ENCODE measurements around the gene NABP1. TPM values are rescaled to one million over a fixed set of nuclear protein-coding genes. Genes with fewer than 3 reads are reported as not detected.

The NABP1 gene
- total RNA-seq, 1 experiment from 2014 or later, result 38.7 TPM

DNA sequence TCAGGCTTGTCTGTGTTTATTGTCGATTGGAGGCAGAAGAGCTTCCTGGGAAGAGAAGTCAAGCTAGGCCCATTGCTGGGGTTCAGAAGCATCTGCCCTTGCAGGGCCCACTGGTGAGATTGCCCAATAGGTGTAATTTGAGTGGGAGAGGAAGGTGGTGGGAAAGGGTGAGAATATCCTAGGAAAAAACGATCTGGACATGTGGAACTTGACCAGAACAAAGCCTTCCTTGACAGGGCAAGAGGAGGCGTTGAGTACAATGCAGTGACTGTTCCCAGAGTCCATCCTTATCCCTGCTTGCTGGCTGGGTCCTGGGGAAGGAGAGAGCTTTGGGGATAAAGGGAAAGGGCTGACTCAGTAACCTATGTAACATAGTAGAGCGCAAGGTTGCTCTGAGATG is 27.1 kb downstream of the NABP1 start:
- H3K27me3 ChIP-seq (ENCODE audit: control insufficient read depth, insufficient read depth, low read length), result peaks cover 10% of the 10 kb centered on the region
- no peak for DNase-seq (ENCODE audit: low read depth, low spot score)
- in situ Hi-C loops (cut with HindIII; ENCODE audit: low pct_unique_long_range_greater_than_20kb, low sequenced_read_pairs) (no loop called here), intact Hi-C loops (cut with micrococcal nuclease; ENCODE audit: unreplicated experiment) (no loop called here)
- BruUV-seq (replicated peaks), result no TSS peak
- no peak for ATAC-seq
- H3K4me1 ChIP-seq (ENCODE audit: control insufficient read depth, insufficient read depth, low read length), result no peaks in the 10 kb centered on the region
- H3K9me3 ChIP-seq (ENCODE audit: control insufficient read depth, insufficient read depth, low read depth, low read length), result no peaks in the 10 kb centered on the region
- H3K36me3 ChIP-seq (ENCODE audit: control insufficient read depth, insufficient read depth, low read length), result no peaks in the 10 kb centered on the region
- no peak for TF ChIP-seq SIN3A (IDR thresholded peaks at IDR 0.05; ENCODE audit: borderline replicate concordance, insufficient read depth, low read depth, low read length)
- POLR2A ChIA-PET, result no interaction called here
- no peak overlapping the region for H3K4me3 ChIP-seq (ENCODE audit: low read depth in 2 of 2, low read length in 2 of 2)
- CTCF ChIA-PET, result no interaction called here
- H3K27ac ChIP-seq (ENCODE audit: low read length), result no peak overlapping the region

DNA sequence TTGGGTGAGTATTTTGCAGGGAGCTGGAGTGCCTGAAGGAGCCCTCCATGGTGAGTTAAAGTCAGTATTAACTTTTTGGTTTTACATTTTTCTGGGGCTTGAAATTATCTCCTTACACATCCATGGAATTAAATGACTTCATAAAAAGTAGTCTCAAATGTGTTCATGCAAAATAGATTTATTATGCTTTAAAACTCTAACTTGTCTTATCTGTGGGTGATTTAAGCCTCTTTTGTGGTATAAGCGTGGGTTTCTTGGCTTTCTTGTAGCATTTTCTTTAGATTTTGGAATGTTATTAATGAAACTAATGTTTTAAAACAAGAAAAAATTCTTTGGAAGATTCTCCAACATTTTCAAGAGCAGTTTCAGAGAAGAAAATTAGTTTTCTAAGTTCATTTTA is 27.8 kb downstream of the NABP1 start:
- intact Hi-C loops (cut with micrococcal nuclease; ENCODE audit: unreplicated experiment), result no loop called here
- ATAC-seq (no peak), DNase-seq (ENCODE audit: low read depth, low spot score) (no peak)
- H3K27ac ChIP-seq (ENCODE audit: low read length), result no peak overlapping the region
- H3K27me3 ChIP-seq (ENCODE audit: control insufficient read depth, insufficient read depth, low read length), result peaks cover 7% of the 10 kb centered on the region
- in situ Hi-C loops (cut with HindIII; ENCODE audit: low pct_unique_long_range_greater_than_20kb, low sequenced_read_pairs), result no loop called here
- TF ChIP-seq, protein P1, sequence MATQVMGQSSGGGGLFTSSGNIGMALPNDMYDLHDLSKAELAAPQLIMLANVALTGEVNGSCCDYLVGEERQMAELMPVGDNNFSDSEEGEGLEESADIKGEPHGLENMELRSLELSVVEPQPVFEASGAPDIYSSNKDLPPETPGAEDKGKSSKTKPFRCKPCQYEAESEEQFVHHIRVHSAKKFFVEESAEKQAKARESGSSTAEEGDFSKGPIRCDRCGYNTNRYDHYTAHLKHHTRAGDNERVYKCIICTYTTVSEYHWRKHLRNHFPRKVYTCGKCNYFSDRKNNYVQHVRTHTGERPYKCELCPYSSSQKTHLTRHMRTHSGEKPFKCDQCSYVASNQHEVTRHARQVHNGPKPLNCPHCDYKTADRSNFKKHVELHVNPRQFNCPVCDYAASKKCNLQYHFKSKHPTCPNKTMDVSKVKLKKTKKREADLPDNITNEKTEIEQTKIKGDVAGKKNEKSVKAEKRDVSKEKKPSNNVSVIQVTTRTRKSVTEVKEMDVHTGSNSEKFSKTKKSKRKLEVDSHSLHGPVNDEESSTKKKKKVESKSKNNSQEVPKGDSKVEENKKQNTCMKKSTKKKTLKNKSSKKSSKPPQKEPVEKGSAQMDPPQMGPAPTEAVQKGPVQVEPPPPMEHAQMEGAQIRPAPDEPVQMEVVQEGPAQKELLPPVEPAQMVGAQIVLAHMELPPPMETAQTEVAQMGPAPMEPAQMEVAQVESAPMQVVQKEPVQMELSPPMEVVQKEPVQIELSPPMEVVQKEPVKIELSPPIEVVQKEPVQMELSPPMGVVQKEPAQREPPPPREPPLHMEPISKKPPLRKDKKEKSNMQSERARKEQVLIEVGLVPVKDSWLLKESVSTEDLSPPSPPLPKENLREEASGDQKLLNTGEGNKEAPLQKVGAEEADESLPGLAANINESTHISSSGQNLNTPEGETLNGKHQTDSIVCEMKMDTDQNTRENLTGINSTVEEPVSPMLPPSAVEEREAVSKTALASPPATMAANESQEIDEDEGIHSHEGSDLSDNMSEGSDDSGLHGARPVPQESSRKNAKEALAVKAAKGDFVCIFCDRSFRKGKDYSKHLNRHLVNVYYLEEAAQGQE (IDR thresholded peaks at IDR 0.05; ENCODE audit: insufficient read depth in 1 of 2, low read depth in 2 of 2, low read length in 1 of 2), result no peak
- TF ChIP-seq, protein P2, sequence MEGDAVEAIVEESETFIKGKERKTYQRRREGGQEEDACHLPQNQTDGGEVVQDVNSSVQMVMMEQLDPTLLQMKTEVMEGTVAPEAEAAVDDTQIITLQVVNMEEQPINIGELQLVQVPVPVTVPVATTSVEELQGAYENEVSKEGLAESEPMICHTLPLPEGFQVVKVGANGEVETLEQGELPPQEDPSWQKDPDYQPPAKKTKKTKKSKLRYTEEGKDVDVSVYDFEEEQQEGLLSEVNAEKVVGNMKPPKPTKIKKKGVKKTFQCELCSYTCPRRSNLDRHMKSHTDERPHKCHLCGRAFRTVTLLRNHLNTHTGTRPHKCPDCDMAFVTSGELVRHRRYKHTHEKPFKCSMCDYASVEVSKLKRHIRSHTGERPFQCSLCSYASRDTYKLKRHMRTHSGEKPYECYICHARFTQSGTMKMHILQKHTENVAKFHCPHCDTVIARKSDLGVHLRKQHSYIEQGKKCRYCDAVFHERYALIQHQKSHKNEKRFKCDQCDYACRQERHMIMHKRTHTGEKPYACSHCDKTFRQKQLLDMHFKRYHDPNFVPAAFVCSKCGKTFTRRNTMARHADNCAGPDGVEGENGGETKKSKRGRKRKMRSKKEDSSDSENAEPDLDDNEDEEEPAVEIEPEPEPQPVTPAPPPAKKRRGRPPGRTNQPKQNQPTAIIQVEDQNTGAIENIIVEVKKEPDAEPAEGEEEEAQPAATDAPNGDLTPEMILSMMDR (IDR thresholded peaks at IDR 0.05), result no peak
- no peak for TF ChIP-seq POLR2AphosphoS5 (IDR thresholded peaks at IDR 0.05; ENCODE audit: low read depth, low read length)
- no peak for TF ChIP-seq SIN3A (IDR thresholded peaks at IDR 0.05; ENCODE audit: borderline replicate concordance, insufficient read depth, low read depth, low read length)
- TF ChIP-seq TCF7L2 (IDR thresholded peaks at IDR 0.05; ENCODE audit: low read depth, low read length), result no peak
- H3K4me1 ChIP-seq (ENCODE audit: control insufficient read depth, insufficient read depth, low read length), result no peaks in the 10 kb centered on the region
- BruUV-seq (replicated peaks), result no TSS peak
- POLR2A ChIA-PET, result no interaction called here
- no peaks in the 10 kb centered on the region for H3K9me3 ChIP-seq (ENCODE audit: control insufficient read depth, insufficient read depth, low read depth, low read length)
- CTCF ChIA-PET, result interaction anchor here (0.6 kb wide), 1 partner anchor 593 kb away, joined by 4 read pairs; no protein-coding TSS in a partner anchor
- no peaks in the 10 kb centered on the region for H3K36me3 ChIP-seq (ENCODE audit: control insufficient read depth, insufficient read depth, low read length)
- no peak overlapping the region for H3K4me3 ChIP-seq (ENCODE audit: low read depth in 2 of 2, low read length in 2 of 2)

DNA sequence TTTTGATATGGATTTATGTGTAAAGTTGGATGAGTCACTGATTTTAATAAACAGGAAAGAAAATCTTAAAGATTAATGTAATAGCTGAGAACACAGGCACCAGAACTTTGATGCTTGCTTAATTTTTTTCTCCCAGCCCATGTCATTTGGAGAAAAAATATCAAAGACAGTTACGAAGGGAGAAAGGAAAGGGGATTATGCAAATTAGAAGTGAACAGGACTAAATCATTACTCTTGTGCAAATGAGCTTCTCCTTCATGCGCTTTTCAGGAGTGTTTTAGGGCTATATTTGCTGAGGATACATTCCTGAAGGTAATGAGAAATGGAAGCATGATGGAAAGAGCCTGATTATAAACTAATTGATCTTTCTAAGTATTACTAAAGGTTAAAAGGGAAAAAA is 28.9 kb downstream of the NABP1 start:
- Histone ChIP-seq H3K9me3 (ENCODE audit: control insufficient read depth, insufficient read depth, low read depth, low read length) (no peaks in the 10 kb centered on the region), H3K4me3 (ENCODE audit: low read depth in 2 of 2, low read length in 2 of 2) (no peak overlapping the region), H3K27ac (ENCODE audit: low read length) (no peak overlapping the region), H3K27me3 (ENCODE audit: control insufficient read depth, insufficient read depth, low read length) (peaks cover 7% of the 10 kb centered on the region), H3K4me1 (ENCODE audit: control insufficient read depth, insufficient read depth, low read length) (no peaks in the 10 kb centered on the region), H3K36me3 (ENCODE audit: control insufficient read depth, insufficient read depth, low read length) (no peaks in the 10 kb centered on the region)
- in situ Hi-C loops (cut with HindIII; ENCODE audit: low pct_unique_long_range_greater_than_20kb, low sequenced_read_pairs) (no loop called here), intact Hi-C loops (cut with micrococcal nuclease; ENCODE audit: unreplicated experiment) (no loop called here)
- BruUV-seq (replicated peaks), result no TSS peak
- CTCF ChIA-PET, result interaction anchor here (0.6 kb wide), 1 partner anchor 22 kb away, joined by 4 read pairs; no protein-coding TSS in a partner anchor
- ATAC-seq (no peak), DNase-seq (ENCODE audit: low read depth, low spot score) (no peak)
- TF ChIP-seq POLR2AphosphoS5 (IDR thresholded peaks at IDR 0.05; ENCODE audit: low read depth, low read length) (no peak), TCF7L2 (IDR thresholded peaks at IDR 0.05; ENCODE audit: low read depth, low read length) (no peak), SIN3A (IDR thresholded peaks at IDR 0.05; ENCODE audit: borderline replicate concordance, insufficient read depth, low read depth, low read length) (no peak)
- TF ChIP-seq, protein P1 (IDR thresholded peaks at IDR 0.05; ENCODE audit: insufficient read depth in 1 of 2, low read depth in 2 of 2, low read length in 1 of 2), result no peak
- TF ChIP-seq, protein P2 (IDR thresholded peaks at IDR 0.05), result no peak
- POLR2A ChIA-PET, result no interaction called here
